ENCODE measurements around the gene NCK2.
A peak's percentile ranks its signal among the peaks of the same experiment; 100 is the strongest.
"Not testable (repeated sequence)": the region's sequence is repeated elsewhere in the genome, so short reads cannot be mapped to it uniquely, and the experiment has no call there.

The NCK2 gene

DNA sequence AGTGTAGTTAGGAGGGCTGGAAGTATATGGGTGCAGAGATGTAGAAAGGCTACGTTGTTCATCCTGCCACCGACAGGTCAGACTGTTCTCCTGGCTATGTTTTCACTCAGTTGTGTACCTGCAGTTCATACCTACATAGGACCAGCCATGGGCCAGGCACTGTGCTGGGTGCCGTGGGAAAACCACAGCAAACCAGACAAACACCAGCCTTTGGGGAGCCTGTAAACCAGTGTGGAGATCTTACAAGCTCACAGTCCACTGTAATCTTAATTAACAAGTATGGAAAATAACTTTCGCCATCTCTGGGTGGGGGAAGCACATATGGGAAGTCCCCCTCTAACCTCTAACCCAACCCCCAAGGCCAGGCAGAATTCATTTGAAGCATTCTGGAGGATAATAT is 12.7 kb downstream of the NCK2 start:
- no peak for DNase-seq

GRCh38 chr2:105760191-105760590 is 15.5 kb downstream of the NCK2 start:
- no peak for DNase-seq

DNA sequence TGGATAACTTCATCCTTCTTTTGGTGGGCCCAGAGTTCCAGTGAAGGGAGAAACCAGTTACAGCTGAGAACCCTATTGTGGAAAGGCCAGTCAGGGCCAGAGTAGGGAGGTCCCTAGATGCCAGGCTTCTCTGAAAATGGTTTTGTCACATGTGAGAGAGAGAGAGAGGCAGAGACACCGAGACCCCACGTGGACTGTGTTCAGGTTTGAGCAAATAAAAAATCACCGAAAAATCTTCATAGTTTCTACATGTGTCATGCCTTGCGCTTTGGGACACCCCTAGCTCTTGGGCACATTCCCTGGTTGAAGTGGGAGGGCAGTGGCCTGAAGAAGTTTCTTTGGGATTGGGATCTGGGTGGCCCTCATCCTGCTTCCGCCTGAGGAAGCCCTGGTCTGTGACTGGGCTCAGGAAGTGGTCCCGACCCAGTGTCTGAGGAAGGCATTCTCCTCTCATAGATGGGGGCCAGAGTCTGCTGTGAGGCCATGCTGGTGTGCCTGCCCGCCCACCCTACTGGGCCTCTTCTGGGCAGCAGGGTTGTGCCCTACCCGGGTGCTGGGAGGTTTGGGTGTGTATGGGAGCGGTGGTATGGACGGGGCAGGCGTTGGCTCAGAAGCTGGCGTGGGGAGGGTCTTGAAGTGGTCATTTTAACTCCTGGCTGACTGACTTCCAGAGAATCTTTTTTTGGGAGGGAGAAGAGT is 16.1 kb downstream of the NCK2 start:
- DNase-seq, result no peak

DNA sequence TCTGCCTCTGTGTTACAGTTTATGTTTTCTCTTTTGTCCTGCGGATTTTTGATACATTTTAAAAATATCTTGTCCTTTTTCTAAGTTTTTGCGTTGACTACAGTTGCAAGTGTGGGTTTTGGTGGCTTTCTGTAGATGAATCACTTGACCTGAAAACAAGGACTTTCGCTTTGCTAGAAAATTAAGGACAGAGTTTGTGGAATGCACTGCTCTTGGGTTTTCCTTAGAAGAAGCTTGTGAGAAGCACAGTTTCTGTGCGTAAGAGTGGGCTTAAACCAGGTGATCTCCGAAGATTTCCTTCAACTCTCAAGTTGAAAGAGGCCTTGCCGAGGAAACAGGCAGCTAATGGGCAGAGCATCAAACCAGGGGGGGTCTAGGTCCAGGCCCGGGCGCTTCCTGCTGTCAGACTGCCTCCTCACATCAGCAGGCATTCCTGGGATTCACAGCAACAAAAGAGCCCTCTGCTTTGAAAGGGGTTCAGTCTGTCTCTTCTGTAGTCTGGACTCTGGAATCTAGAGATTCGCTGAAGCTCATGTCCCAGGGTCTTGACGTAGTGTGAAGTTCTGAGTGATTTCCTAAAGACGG is 17.3 kb downstream of the NCK2 start:
- peak; percentile 53 for DNase-seq

GRCh38 chr2:105763076-105763475 is 18.4 kb downstream of the NCK2 start:
- no peak for DNase-seq

- no peak for DNase-seq
Observed at GRCh38 chr2:105764059-105764458, 19.3 kb downstream of the NCK2 start.

GRCh38 chr2:105765415-105766299 is 20.9 kb downstream of the NCK2 start:
- DNase-seq, result no peak

GRCh38 chr2:105766300-105766866 is 21.7 kb downstream of the NCK2 start:
- no peak for DNase-seq

DNA sequence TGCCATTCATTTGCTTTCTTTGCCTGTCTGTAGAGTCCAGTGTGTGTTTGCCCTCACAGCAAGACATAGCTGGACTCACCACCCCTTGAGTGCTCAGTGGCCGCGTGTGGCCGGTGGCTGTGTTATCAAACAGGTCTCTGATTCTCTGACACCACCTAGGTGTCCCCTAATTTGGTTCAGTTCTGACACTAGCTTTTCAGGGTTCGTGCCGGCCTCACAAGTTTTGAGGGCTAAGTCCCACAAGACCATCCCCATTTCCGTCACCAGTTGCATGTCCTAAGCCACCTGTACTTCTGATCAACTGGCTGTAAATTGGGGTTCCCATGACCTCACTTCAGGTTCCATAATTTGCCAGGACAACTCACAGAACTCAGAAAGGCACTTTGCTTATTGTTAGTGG is 23.5 kb downstream of the NCK2 start:
- DNase-seq, result no peak

DNA sequence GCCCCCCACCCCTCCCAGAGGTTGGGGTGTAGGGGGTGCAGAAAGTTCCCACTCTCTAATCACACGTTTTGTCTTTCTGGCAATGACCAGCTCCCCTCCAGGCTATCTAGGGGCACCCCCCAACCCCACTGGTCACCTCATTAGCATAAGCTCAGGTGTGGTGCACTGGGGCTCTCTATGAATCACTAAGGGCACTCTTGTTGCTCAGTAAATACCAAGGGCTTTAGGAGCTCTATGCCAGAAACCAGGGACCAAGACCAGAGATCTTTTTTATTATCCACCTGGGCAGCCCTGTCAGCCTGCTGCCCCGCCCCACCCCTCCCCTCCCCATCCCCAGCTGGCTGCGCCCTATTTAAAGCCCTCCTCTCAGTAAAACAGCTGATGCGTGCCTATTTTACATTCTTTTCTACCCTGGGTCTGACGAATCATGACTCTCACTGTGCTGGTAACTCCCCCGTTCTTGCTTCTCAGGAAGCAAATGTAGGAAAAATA is 24.3 kb downstream of the NCK2 start:
- DNase-seq, result no peak

GRCh38 chr2:105769504-105769903 is 24.8 kb downstream of the NCK2 start:
- no peak for DNase-seq

- DNase-seq, result no peak
Observed at GRCh38 chr2:105770149-105770548, 25.4 kb downstream of the NCK2 start.

DNA sequence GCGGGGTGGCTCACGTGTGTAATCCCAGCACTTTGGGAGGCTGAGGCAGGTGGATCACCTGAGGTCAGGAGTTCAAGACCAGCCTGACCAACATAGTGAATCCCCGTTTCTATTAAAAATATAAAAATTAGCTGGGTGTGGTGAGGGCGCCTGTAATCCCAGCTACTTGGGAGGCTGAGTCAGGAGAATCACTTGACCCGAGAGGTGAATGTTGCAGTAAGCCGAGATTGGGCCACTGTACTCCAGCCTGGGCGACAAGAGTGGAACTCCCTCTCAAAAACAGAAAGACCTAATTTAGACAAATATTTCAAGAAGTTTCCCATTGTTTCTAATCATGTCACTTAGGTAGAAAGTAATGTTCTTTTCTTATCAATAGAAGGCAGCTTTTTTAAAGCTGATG is 26.6 kb downstream of the NCK2 start:
- not testable (repeated sequence) for DNase-seq

DNA sequence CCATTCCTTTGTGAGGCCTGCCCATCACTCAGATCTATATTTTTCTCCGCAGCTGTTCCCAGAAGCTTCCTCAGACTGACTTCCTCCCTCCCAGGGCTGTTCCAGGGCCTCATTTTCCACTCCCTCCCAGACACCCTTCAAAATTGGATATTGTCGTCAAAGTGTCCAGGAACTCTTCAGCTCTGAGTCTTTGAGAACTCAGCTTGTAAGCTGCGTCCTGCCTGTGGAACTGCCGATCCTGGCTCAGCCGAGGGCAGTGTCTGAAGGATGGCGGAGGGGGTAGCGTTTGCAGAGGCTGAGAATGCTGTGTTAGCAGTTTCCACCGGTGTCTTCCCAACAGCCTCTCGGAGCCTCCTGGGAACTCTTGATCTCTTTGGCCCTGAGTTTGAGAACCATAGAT is 27.1 kb downstream of the NCK2 start:
- peak; percentile 48 for DNase-seq

GRCh38 chr2:105772362-105772761 is 27.6 kb downstream of the NCK2 start:
- DNase-seq, result no peak

DNA sequence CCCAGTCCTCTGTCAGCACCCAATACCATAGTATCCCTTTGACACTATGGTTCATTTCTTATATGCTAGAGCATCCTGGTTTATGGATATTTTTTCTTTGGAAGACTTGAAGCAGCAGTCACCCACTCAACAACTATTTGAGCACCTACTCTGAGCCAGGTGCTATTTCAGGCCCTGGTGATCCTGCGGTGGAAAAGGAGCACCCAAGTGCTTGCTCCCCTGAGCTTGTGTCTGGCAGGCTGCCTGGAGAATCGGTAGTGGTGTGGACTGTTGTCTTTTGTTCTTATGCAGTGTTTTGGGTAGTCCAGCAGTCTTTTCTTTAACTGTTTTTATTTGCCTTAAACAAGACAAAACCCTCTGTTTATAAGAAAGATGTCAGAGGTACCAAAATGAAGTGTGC is 28.9 kb downstream of the NCK2 start:
- no peak for DNase-seq

- no peak for DNase-seq
Observed at GRCh38 chr2:105774781-105775337, 30.1 kb downstream of the NCK2 start.

GRCh38 chr2:105775809-105776559 is 31.3 kb downstream of the NCK2 start:
- DNase-seq, result no peak

DNA sequence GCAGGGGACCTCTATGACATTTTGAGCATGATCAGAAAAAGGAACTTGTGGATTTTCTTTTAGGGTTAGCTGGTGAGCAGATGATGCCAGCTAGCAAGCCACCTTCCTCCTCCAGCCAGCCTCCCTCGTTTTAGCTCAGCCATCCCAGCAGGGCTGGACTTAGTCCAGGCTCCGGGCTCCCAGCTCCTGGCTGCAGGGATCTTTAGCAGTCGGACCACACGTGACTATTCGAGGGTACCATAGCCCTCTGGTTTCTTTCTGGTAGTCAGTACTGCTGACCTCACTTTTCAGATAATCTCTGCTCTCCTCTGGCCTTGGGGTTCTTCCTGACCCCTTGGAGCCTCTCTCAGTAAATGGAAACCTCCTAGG is 31.8 kb downstream of the NCK2 start:
- DNase-seq, result no peak

DNA sequence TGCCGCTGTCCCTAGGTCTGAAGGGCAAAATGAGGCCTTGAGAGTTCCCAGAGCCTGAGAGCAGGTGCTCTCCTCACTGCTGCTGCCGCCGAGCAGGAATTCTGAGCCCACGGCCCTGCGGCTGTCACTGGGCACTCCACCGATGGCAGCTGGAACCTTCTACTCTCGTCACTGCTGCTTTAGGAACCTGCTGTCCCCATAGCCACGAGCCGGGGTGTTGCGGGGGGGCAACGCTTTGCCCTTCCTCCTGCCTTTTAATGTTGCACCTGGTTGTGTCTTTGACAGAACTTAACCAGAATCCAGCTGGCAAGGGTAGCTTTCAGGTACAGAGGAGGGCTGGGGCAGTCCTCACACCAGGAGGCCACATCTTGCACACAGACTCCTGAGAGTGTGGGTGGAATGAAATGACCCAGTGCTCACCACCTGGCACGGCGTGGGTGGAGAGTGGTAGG is 32.3 kb downstream of the NCK2 start:
- no peak for DNase-seq

GRCh38 chr2:105777506-105778055 is 32.9 kb downstream of the NCK2 start:
- no peak for DNase-seq

- no peak for DNase-seq
Observed at GRCh38 chr2:105778080-105778607, 33.4 kb downstream of the NCK2 start.
